ENCODE results near the gene MYCL. TPM values are rescaled to one million over a fixed set of nuclear protein-coding genes. Genes with fewer than 3 reads are reported as not detected.

Gene MYCL
- total and polyA plus RNA-seq, 2 of the 13 experiments (the other 11 are each of a cell fraction or from before 2014, with no cell fraction given): 0.31 to 1.7 TPM

GRCh38 chr1:39940253-39940652, 38.5 kb upstream of the MYCL start:
- Histone ChIP-seq H3K4me1 (ENCODE audit: insufficient read depth, low read length) (no peaks in the 10 kb centered on the region), H3K4me3 (replicated peaks in 1 of 3; ENCODE audit: insufficient read depth in 1 of 3, low read depth in 2 of 3, low read length in 3 of 3) (no peak overlapping the region), H3K27ac (ENCODE audit: extremely low read length, insufficient read depth, low read length) (no peak overlapping the region), H2AFZ (ENCODE audit: low read length) (no peak overlapping the region), H3K4me2 (ENCODE audit: low read depth, low read length) (no peak overlapping the region), H3K9me3 (ENCODE audit: low read length) (no peaks in the 10 kb centered on the region), H3K36me3 (replicated peaks in 1 of 2; ENCODE audit: control insufficient read depth in 1 of 2, insufficient read depth in 2 of 2, low read length in 2 of 2) (no peaks in the 10 kb centered on the region), H4K20me1 (ENCODE audit: insufficient read depth, low read length) (no peaks in the 10 kb centered on the region), H3K9ac (ENCODE audit: insufficient read depth, low read depth, low read length) (no peak overlapping the region), H3K27me3 (ENCODE audit: control insufficient read depth in 1 of 2, insufficient read depth in 2 of 2, low read length in 2 of 2) (peaks cover 0 to 11% of the 10 kb centered on the region in 2 experiments; a peak in 2 of 5 replicates), H3K79me2 (ENCODE audit: insufficient read depth, low read length) (no peaks in the 10 kb centered on the region)
- FAIRE-seq (no peak), ATAC-seq (no peak), DNase-seq (ENCODE audit: low spot score) (no peak)
- intact Hi-C loops (cut with micrococcal nuclease; ENCODE audit: unreplicated experiment) (no loop called here), in situ Hi-C loops (cut with HindIII; ENCODE audit: extremely low pct_ligation_motif_present, low pct_unique_long_range_greater_than_20kb) (no loop called here)
- BruUV-seq (replicated peaks): no TSS peak
- TF ChIP-seq PAXIP1 (CRISPR knock-in tag; conservative IDR thresholded peaks at IDR 0.05) (no peak), ZNF777 (CRISPR knock-in tag; IDR thresholded peaks at IDR 0.05) (no peak), ZNF639 (CRISPR knock-in tag; conservative IDR thresholded peaks at IDR 0.05) (no peak), ZNF18 (CRISPR knock-in tag; IDR thresholded peaks at IDR 0.05; ENCODE audit: insufficient replicate concordance) (no peak), ZKSCAN5 (CRISPR knock-in tag; IDR thresholded peaks at IDR 0.05) (no peak), KLF11 (CRISPR knock-in tag; IDR thresholded peaks at IDR 0.05) (no peak), ZNF44 (CRISPR knock-in tag; IDR thresholded peaks at IDR 0.05) (no peak), RARA (CRISPR knock-in tag; IDR thresholded peaks at IDR 0.05) (no peak), SCMH1 (CRISPR knock-in tag; IDR thresholded peaks at IDR 0.05; ENCODE audit: borderline replicate concordance) (no peak)
- 20% methylated on average over 3 of the region's 5 CpGs for WGBS (ENCODE audit: low lambda C conversion rate)
- ChIA-PET CTCF (ENCODE audit: low intra/inter-chr PET ratio, low total read pairs) (no interaction called here), POLR2A (no interaction called here)
